C4-2B (cell line): ENCODE results near the gene LRP1B.

Experiments used
- CTCF ChIP-seq: fragments of 450-650 bp; conservative IDR thresholded peaks from 2 replicates; pipeline ENCODE4 v1.5.1; 2017; ENCODE audit warnings: mild to moderate bottlenecking
- ZFX ChIP-seq: fragments of 450-650 bp; IDR thresholded peaks from 2 replicates; pipeline ENCODE4 v1.6.1; 2017

- TF ChIP-seq CTCF, result peak; percentile 79
- no peak for TF ChIP-seq ZFX
These were observed 9.6 kb upstream of the LRP1B start for GRCh38 chr2:142140434-142140845.
